ENCODE results near the gene MYCBP. TPM values are rescaled to one million over a fixed set of nuclear protein-coding genes. Genes with fewer than 3 reads are reported as not detected.

Gene MYCBP
- polyA plus RNA-seq, 3 donors: 26.9 to 30.0 (median 28.3) TPM

DNA sequence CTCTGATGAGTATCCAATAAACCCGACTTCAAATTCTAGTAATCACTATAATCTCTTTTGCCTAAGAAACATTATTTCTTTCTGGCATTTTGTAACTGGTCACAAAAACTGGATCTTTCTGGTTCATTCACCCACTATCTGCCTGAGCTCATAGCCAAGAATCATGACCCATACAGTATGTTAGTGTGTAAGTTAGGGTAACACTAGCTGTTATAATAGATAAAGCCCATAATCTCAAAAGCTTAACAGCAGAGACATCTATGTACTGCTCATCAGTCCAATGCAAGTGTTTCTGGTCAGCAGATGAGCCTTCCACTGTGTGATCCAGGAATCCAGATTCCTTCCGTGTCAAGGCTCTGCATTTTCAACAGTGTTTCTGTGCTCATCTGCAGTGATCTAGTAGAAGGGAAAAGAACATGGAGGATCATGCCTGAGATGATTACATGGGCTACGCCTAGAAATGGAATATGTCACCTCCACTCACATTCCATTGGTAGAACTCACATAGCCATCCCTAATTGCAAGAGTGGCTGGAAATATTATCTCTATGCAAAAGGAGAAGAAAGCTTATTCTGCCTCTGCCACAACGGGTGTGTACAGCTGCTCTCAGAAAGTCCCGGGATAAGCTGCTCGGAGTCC is 41.3 kb downstream of the MYCBP start:
- no peak for DNase-seq

DNA sequence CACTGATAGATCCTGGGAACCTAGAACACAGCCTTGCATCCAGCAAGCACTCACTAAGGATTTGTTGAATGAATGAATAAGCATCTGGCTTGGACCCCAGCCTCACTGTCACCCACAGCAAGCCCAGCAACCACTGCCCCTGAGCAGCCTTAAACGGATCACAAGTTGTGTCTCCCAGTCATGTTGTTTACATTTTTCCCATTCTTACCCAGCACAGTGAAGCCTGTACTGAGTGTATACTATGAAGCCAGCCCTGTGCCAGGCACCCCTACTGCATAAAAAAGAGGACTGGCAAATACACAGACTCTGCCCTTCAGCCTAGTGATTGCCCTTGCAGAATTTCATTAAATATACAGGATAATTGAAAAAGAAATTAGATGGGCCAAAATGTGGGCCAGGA is 43.8 kb downstream of the MYCBP start:
- DNase-seq: no peak

DNA sequence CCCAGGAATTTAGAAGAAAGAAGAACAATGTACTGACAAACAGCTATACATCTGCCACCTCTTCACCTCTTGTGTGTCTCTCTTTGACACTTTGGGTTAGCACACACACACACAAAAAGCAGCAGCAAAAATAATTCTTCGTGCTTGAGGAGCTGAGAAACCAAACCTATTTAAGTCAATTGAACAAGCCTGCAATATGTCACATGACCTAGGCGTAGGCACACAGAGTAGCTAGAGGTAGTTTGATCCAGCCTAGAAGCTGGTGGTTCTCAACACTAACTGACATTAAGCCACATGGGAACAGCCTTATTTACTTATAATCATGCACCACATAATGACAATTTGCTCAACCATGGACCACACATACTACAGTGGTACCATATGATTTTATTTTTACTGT is 45.8 kb downstream of the MYCBP start:
- no peak for DNase-seq

DNA sequence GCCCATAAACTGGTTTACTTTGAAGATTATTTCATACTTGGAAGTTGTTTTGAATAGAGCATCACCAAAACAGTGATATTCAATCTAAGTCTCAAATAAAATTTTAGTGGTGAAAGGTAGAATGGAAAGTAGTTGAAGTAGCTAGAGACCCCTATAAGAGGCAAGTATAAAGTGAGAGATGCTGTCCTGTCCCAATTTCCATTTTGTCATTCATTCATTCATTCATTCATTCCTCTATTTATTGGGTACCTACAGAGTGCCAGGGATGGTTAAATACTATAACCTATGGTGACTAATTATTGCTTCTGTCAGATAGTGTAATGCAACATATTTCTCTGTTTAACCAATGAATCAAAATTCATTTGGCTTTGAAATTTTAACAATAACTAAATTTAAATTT is 46.3 kb downstream of the MYCBP start:
- no peak for DNase-seq

DNA sequence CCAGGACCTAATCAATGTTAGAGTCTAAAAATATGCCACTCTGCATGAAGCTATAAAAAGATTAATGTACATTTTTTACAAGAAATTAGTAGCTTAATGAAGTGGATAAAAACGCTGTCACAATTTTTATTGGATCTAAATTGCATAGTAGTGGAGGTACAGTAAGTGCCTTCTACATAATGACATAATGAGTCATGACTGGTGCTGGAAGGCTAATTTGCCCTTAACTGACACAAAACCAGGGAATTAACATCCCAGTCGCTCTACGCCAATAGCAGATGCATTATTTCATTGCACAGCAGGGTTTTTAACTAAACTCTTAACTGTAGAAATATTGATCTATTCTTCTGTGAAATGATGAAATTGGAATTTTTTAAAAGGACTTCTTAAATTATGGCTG is 46.9 kb downstream of the MYCBP start:
- DNase-seq: no peak

DNA sequence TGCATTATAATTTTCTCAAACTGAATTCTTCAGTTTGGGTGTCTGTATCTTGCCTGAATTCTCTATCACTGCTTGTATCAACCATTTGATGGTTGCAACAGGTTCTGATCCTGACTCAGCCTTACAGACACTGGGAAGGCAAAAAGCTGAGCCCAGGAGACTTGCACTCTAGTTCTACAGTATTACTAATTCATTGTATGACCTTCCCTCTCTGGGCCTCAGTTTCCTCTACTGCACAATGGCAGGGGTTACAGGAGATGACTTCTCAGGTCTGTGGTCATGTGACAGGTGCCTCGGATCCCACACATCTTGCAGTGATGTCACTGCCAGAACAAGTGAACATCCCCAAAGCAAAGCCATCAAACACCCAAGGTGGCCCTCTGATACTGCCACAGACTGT is 52.3 kb downstream of the MYCBP start:
- DNase-seq: no peak

DNA sequence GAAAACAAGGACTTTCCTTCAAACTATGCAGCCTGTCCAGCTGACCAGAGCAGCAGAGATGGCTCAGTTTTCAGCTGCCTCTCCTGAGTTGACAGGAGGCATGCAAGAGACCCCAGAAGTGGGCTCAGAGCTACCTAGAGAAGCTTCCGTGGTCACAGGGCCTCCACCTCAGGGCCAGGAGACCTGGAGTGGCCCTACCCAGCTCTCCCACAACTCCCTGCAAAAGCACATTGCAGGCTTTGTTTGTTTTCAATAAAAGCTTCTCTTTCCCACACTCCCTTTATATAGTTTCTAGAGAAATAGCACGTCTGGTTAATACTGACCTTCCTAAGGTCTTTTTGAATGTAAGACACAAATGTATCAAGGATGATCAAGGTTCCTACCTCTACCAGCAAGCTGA is 53.6 kb downstream of the MYCBP start:
- DNase-seq: no peak

DNA sequence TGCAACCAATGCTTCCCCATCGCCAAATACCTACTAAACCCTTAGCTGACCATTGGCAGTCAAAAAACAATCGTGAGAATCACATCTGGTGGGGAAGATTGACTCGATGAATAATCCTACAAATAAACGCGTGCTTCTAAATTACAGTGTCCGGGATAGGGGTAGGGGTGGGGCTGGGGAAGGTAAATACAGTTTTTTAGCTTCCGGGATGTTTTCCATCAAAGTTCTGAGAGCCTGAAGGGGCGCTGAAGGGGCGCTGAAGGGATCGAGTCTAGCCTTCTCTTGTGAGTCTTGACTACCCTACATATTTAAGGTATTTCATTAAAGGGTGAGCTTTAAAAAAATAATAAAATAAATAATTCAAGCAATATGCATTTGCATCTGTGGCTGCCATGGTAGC is 54.1 kb downstream of the MYCBP start:
- no peak for DNase-seq

DNA sequence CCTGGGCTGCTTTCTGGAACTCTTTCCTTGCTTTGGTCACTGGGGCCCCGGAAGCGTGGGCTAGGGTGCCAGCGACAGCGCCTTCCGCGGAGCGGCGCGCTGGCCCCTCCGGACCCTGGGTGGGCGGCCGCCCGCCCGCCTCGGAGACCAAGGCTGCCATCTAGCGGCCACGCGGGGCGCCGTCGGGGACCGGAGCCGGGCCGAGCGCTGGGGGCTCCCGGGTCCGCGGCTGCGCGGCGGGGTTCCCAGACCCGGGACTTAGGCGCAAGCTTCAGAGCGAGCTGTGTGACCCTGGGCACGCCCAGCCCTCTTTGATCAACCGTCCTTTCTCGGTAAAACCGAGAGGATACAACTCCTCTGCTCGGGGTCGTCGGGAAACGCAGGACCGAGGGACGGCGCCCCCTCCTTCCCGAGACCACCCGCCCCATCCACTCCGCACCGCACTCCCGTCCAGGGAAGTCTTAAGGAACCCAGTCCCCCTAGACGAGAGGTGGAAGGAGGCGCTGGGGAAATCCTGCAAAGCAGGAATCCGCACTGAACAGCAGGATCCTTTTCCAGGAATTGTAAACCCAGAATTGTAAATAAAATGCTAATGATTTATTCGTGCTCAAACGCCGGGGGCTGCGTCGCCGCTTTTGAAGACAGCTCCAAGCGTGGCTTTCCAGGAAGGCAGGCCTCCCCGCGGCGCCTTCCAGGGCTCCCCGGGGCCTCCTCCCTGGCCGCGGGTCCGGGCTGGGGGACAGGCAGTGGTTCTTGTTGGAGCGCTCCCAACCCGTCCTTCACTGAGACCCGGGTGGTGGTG is 54.8 kb downstream of the MYCBP start:
- DNase-seq: peak; percentile 63

DNA sequence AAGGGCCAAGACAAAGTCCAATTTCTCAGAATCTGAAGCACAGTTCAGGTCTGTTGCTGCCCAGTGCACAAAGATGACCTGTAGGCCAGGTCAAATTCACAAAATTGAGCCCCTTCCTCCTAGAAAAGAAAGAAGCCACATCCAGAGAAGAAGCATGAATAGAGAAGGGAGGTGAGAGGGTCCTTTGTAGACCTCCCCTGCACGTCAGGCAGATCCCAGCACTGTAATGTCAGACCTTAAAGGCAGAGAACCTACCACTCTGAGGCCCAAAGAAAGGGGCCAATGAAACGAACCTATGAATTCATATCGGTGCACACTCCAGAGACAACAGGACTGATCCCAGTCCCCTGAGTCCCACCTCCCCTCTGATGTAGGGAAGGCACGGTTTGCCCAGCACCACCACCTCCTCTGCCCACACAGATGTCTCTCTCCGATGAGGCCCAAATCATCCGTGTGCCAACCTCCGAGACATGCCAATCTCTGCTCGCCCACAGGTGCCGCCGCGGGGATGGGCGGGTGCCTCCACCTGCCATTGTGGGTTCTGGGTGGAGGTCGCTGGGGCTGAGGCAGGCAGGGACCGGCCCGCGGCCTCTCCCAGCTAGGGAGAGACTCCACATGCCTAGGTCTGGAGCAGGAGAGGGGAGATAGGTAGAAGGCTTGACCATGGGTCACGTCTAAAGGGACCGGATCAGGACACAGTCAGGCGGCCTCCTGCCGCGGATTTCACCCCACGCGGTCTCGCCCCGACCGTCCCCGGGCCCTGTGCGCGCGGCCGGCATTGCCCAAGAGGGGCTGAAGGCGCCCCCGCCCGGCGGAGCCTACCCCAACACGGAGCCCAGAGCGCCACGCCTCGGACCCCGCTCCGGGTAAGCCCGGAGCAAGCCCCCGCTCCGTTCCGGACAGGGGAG is 55.6 kb downstream of the MYCBP start:
- no peak for DNase-seq

DNA sequence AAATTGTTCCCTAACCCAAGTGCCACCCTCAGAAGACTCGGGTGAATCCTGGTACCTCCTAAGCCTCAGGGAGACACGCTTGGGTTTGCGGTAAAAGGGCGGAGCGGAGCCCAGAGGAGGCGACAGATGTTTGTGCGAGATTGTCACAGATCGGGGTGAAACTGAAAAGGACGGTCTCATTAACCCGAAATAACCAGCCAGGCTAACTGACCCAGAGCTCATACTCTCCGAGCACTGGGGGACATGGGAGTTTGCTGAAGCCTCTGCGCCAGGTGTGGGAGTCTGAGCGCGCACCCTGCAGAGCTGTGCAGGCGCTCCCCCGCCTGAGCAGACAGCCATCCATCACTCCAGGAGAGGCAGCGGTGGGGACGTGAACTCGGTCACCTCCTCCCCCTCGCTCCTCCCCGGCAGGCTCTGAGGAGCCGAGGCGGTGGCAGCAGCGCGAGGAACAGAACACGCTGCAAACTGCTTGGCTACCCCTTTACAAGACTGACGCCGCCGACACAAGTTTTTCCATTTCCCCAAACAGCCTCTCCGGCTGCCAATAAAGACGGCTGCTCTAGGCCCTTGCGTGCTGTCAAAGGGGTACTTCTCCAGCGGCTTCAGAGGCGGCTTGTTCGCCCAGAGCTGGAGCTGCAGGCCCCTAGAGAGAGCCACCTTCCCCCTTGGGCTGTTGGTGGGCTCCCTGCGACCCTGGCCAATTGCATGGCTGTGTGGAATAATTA is 57.1 kb downstream of the MYCBP start:
- DNase-seq: peak; percentile 86

DNA sequence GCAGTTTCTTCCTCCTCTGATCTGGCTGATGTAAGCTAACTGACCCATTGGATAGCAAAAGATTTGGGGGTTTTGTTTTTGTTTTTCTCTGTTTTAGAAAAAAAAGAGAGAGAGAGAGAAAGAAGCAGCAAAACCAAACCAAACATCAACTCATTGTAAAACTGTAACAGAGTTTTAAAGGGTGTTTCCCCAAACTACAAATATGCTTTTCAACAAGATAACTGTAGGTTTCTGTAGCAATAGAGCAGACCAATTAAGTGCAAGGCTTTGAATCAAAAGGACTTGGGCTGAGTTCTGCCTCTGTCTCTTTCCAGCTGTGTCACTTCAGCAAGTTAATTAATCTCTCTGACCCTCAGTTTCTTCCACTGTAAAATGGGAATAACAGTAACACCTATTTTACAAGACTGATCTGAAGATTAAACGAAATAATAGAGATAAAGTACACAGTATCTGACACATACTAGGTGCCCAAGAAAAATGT is 58.1 kb downstream of the MYCBP start:
- no peak for DNase-seq

DNA sequence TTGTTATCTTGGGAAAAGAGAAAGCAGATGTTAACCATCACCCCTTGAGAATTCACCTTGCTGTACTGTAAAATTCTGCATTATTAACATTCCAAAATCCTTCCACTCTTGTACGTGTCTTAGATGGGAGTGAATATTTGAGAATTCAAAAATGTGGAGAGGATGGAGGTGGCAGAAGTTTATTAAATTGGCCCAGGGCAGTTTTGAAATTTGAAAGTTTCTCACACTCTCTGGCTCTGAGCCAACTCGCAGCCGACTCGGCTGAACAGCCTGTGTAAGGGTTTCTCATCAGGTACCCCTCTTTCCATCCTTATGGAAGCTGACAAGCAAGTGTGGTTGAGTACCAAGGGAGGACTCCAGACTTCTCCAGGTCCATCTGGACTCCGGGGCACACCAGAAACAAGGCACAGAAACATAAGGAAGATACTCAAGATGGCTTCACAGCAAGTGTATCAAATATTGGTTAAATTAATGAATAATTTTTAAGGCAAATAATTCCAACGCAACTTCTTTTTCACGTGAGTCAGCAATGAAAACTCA is 58.6 kb downstream of the MYCBP start:
- no peak for DNase-seq

DNA sequence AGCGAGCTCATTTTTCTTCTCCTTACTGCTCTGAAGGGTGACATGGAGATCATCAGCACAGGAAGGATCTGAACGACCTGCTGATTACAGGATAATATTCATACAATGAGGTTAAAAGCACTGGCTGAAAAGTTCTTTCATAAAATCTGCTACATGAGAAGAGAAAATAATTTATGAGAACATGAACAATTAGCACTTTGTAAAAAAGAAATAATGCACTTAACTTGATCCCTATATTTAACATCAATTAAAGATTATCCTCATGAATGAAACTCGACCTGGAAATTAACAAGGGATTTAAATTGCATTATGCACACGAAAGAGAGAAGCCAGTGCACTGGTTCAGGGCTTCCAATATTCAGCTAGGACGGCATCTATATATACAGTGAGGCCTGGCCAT is 60.2 kb downstream of the MYCBP start:
- DNase-seq: no peak

Other genes with a start within 250 kb of the MYCBP start
- gene RRAGC, start 13.6 kb downstream of the MYCBP start, polyA plus RNA-seq (ENCODE audit: insufficient read length in 3 of 3): 10 to 100 TPM; 30.7 to 34.4 (median 32.7) TPM
- gene GJA9, start 8.2 kb upstream of the MYCBP start, polyA plus RNA-seq (ENCODE audit: insufficient read length in 3 of 3): under 1 TPM; 0.19 to 0.58 (median 0.47) TPM
- 1 to 10 TPM in 2 of 3 donors, under 1 TPM in 1; 0.64 to 2.5 (median 1.6) TPM for gene RHBDL2, start 68.5 kb upstream of the MYCBP start, polyA plus RNA-seq (ENCODE audit: insufficient read length in 3 of 3)
- 100 to 1,000 TPM in 1 of 3 donors, 10 to 100 TPM in 2; 90.0 to 113 (median 91.8) TPM for gene AKIRIN1, start 117.9 kb upstream of the MYCBP start, polyA plus RNA-seq (ENCODE audit: insufficient read length in 3 of 3)
- gene NDUFS5, start 153.0 kb upstream of the MYCBP start, polyA plus RNA-seq (ENCODE audit: insufficient read length in 3 of 3): 100 to 1,000 TPM; 210 to 297 (median 249) TPM